Activated CD4-positive, alpha-beta T cell treated with anti-CD3 and anti-CD28 coated beads, Interleukin-2, Interleukin-6, amounts not matched to agents 100 ng/mL and 50 ng/mL, durations not matched to agents 16 hours and 8 hours (primary cell): ENCODE results near the gene MLH1.
"Not testable (repeated sequence)": the region's sequence is repeated elsewhere in the genome, so short reads cannot be mapped to it uniquely, and the experiment has no call there.

Source experiments
- DNase-seq: peaks from one replicate; pipeline ENCODE4 v3.0.0-alpha.2; 2020

Gene MLH1

DNA sequence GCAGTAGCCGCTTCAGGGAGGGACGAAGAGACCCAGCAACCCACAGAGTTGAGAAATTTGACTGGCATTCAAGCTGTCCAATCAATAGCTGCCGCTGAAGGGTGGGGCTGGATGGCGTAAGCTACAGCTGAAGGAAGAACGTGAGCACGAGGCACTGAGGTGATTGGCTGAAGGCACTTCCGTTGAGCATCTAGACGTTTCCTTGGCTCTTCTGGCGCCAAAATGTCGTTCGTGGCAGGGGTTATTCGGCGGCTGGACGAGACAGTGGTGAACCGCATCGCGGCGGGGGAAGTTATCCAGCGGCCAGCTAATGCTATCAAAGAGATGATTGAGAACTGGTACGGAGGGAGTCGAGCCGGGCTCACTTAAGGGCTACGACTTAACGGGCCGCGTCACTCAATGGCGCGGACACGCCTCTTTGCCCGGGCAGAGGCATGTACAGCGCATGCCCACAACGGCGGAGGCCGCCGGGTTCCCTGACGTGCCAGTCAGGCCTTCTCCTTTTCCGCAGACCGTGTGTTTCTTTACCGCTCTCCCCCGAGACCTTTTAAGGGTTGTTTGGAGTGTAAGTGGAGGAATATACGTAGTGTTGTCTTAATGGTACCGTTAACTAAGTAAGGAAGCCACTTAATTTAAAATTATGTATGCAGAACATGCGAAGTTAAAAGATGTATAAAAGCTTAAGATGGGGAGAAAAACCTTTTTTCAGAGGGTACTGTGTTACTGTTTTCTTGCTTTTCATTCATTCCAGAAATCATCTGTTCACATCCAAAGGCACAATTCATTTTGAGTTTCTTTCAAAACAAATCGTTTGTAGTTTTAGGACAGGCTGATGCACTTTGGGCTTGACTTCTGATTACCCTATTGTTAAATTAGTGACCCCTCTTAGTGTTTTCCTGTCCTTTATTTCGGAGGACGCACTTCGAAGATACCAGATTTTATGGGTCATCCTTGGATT lies at the start of gene MLH1:
TSS of gene MLH1 (plus strand) at position 193 of the 958 bp plus-strand sequence. CDS start at position 223, 30 bp downstream.
- peak; percentile 95 for DNase-seq

- DNase-seq, result no peak
These were observed 49.7 kb upstream of the MLH1 start for GRCh38 chr3:36943601-36944000.

GRCh38 chr3:36944012-36944640 lies 49.2 kb upstream of the MLH1 start:
- peak; percentile 19 for DNase-seq

GRCh38 chr3:36944641-36945270 lies 48.6 kb upstream of the MLH1 start, which contains the start of gene TRANK1:
Gene TRANK1, minus strand, starts transcription at chr3:36945054. Its CDS starts 245 bp downstream, at chr3:36944809.
- DNase-seq, result peak; percentile 71

DNA sequence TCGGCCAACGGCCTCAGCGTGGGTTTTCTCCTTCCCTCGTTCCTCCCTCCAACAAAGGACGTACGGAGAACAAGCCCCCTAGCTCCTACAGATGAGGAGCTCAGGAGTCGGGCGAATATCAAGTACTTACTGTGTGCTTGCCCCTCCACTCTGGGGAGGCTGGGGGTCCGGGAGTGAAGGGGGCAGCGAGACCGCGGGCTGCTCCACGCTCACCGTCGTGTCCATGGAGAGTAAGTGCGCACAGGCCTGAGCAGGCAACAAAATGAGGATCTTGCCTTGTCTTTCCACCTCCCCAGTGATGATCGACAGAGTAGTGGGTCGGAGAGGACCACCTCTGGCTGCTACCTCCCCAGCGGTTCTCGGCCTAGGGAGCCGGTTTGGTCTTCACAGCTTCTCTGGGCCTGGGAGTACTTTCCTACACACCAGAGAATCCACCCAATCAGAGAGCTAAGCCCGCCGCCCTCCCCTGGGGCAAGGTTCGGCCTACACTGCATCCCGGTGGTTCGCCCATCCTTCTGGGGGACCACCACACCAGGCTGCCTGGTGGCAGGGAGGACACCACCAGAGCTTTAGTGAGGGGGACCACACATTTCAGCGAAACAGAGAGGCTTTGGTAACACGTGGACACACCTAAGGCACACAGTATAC lies 47.9 kb upstream of the MLH1 start:
- no peak for DNase-seq

DNA sequence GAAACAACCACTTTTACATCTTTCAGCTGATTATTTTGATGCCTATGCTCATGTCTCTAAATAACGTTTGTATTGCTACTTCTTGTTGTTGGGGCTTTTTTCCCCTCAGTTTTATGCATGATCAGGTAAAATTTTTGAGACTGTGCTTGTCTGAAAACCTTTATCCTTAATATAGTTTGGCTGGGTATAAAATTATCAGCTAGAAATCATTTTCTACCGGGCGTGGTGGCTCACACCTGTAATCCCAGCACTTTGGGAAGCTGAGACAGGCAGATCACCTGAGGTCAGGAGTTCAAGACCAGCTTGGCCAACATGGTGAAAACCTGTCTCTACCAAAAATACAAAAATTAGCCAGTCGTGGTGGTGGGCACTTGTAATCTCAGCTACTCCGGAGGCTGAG lies 45.5 kb upstream of the MLH1 start:
- DNase-seq, result not testable (repeated sequence)

GRCh38 chr3:36954452-36955134 lies 38.7 kb upstream of the MLH1 start:
- DNase-seq, result no peak

- no peak for DNase-seq
These were observed 37.2 kb upstream of the MLH1 start for GRCh38 chr3:36956155-36956554.

GRCh38 chr3:36957063-36957462 lies 36.3 kb upstream of the MLH1 start:
- DNase-seq, result no peak

DNA sequence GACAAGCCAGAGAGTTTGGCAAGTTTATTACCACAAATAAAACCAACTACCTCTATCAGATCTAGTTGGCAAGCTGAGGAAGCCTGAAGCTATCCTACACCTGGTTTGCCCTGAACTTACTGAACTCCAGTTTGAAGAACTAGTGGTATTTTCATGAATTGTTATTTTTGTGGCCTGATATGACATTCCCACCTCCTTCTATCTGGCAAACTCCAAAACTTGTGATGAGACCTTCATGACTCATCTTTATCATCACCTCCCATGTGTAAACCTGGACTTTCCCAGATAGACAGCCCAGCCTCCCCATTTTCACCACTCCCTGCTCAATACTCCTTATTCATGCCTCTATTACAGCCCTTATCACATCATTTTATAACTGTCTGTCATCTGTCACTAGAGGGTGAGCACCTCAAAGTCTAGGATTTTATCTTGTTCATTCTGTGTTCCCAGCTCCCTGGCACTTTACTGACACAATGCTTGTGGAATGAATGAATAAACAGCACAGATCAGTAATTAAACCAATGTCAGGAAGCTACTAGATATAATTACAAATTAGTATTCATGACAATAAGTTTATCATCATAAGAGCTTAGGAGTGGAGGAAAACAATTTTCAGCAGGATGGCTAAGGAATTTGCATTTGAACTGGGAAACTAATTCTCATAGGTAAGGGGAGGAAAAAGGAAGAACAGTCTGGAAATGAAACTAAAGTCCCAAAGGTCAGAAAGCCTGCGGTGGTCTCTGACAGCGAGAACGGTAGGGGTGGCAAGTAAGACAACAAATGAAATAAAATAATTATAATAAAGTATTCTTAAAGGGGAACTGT lies 35.2 kb upstream of the MLH1 start:
- DNase-seq, result no peak

GRCh38 chr3:36959821-36960220 lies 33.5 kb upstream of the MLH1 start:
- no peak for DNase-seq

GRCh38 chr3:36960502-36960901 lies 32.8 kb upstream of the MLH1 start:
- no peak for DNase-seq

GRCh38 chr3:36963008-36963407 lies 30.3 kb upstream of the MLH1 start:
- DNase-seq, result not testable (repeated sequence)

- DNase-seq, result no peak
These were observed 29.0 kb upstream of the MLH1 start for GRCh38 chr3:36964331-36964730.

GRCh38 chr3:36964817-36965216 lies 28.5 kb upstream of the MLH1 start:
- DNase-seq, result no peak

DNA sequence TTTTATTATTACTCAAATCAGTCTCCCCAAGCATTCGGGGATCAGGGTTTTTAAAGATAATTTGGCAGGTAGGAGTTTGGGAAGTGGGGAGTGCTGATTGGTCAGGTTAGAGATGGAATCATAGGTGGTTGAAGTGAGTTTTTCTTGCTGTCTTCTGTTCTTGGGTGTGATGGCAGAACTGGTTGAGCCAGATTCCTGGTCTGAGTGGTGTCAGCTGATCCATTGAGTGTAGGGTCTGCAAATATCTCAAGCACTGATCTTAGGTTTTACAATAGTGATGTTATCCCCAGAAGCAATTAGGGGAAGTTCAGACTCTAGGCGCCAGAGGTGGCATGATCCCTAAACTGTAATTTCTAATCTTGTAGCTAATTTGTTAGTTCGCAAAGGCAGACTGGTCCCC lies 27.9 kb upstream of the MLH1 start:
- DNase-seq, result no peak

DNA sequence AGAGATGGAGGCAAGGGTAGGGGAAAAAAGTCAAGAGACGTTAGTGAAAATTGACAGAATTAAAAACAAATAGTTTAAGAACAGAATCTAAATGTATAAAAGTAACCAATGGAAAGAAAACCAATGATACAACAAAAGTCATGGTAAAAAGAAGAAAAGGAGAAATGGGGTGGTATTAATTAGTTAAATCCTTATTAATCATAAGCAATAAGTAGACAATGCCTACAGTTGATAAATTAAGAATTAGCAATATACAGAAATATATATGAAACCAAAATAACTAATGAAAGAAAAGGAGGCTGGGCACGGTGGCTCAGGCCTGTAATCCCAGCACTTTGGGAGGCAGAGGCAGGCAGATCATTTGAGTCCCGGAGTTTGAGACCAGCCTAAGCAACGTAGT lies 24.2 kb upstream of the MLH1 start:
- no peak for DNase-seq

GRCh38 chr3:36969540-36970432 lies 23.5 kb upstream of the MLH1 start:
- peak; percentile 50 for DNase-seq

DNA sequence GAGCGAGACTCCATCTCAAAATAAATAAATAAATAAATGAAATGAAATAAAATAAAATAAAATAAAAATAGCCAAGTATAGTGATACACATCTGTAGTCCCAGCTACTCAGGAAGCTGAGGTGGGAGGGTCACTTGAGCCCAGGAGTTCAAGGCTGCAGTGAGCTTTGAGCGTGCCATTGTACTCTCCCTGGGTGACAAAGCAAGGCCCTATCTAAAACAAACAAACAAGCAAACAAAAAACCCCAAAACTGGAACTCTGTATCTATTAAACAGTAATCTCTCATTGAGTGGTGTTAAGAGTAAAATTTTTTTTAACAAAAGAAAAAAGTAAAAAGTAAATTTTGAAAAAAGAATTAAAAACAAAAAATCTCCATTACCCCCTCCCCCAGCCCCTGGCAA lies 21.2 kb upstream of the MLH1 start:
- no peak for DNase-seq

DNA sequence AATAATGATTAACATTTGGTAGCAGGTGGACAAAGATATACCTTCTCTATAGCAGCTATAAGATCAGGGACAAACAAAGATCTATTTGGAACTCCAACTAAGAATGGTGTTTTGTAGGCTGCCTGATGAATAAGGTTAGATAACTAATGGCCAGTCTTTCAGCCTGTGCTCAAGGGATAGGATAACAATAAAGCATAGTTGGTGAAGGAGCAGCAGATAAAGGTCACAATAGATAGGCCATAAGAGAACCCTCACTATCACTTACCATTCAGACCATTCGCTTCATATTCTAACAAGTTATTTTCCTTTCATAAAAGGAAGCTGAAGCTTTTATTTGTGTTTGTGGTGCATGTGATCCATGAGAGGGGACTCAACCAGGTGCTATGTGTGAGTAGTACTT lies 20.2 kb upstream of the MLH1 start:
- DNase-seq, result no peak
